HepG2 (cell line): ENCODE measurements around the gene INO80.

ENCODE experiments used
- ARNTL ChIP-seq: sonication (generic); formaldehyde crosslinking; IDR thresholded peaks from 2 replicates; pipeline ENCODE4 v1.4.0; 2020; ENCODE audit warnings: mild to moderate bottlenecking, missing genetic modification reagents
- CEBPZ ChIP-seq: IDR thresholded peaks from 2 replicates; pipeline ENCODE4 v1.6.1; 2012; ENCODE audit warnings: low read length, improper control_type of control experiment
- EP300 ChIP-seq, 3 experiments: sonication (generic) in 1 of 3; formaldehyde crosslinking in 1 of 3; IDR thresholded peaks; 2 replicates each; pipeline versions ENCODE4 v1.5.1 to v1.6.1; 2011 to 2020; ENCODE audit warnings: low read depth in 2 of 3, low read length in 2 of 3, borderline replicate concordance in 1 of 3, improper control_type of control experiment in 1 of 3, mild to moderate bottlenecking in 1 of 3, missing genetic modification reagents in 1 of 3, moderate library complexity in 1 of 3
- FOXM1 ChIP-seq: sonication (generic); formaldehyde crosslinking; IDR thresholded peaks from 2 replicates; pipeline ENCODE4 v1.5.0; 2020; ENCODE audit warnings: missing genetic modification reagents
- GATAD1 ChIP-seq: IDR thresholded peaks from 2 replicates; pipeline ENCODE4 v1.6.1; 2016; ENCODE audit warnings: missing genetic modification reagents, missing compliant biosample characterization
- JDP2 ChIP-seq: sonication (generic); formaldehyde crosslinking; IDR thresholded peaks from 2 replicates; pipeline ENCODE4 v1.8.1; 2022; ENCODE audit warnings: missing genetic modification reagents, borderline replicate concordance
- TCF12 ChIP-seq, 2 experiments: fragments of 450-650 bp in 1 of 2; sonication (generic) in 1 of 2; formaldehyde crosslinking in 1 of 2; IDR thresholded peaks; 2 replicates each; pipeline versions ENCODE4 v1.6.1 to v1.8.0; 2017 to 2022; ENCODE audit warnings: antibody characterized with exemption in 1 of 2, mild to moderate bottlenecking in 1 of 2, missing genetic modification reagents in 1 of 2, moderate library complexity in 1 of 2
- THAP9 ChIP-seq: sonication (generic); formaldehyde crosslinking; IDR thresholded peaks from 2 replicates; pipeline ENCODE4; 2020; ENCODE audit warnings: missing genetic modification reagents, mild to moderate bottlenecking, borderline replicate concordance
- TRAFD1 ChIP-seq: sonication (generic); formaldehyde crosslinking; IDR thresholded peaks from 2 replicates; pipeline ENCODE4 v1.5.1; 2020; ENCODE audit warnings: missing genetic modification reagents, mild to moderate bottlenecking, borderline replicate concordance
- ZNF260 ChIP-seq: sonication (generic); formaldehyde crosslinking; IDR thresholded peaks from 2 replicates; pipeline ENCODE4 v1.4.0; 2020; ENCODE audit warnings: missing genetic modification reagents, low read depth, mild to moderate bottlenecking, borderline replicate concordance
- ZNF362 ChIP-seq: sonication (generic); formaldehyde crosslinking; IDR thresholded peaks from 2 replicates; pipeline ENCODE4 v1.4.0; 2020; ENCODE audit warnings: missing genetic modification reagents, mild to moderate bottlenecking, borderline replicate concordance
- ZZZ3 ChIP-seq: sonication (generic); formaldehyde crosslinking; IDR thresholded peaks from 2 replicates; pipeline ENCODE4 v1.4.0; 2020; ENCODE audit warnings: missing genetic modification reagents, mild to moderate bottlenecking, borderline replicate concordance
- TF ChIP-seq, protein P1 (sequence below): sonication (generic); formaldehyde crosslinking; IDR thresholded peaks from 2 replicates; pipeline ENCODE4 v1.5.0; 2020; ENCODE audit warnings: mild to moderate bottlenecking, missing genetic modification reagents, moderate library complexity

DNA sequence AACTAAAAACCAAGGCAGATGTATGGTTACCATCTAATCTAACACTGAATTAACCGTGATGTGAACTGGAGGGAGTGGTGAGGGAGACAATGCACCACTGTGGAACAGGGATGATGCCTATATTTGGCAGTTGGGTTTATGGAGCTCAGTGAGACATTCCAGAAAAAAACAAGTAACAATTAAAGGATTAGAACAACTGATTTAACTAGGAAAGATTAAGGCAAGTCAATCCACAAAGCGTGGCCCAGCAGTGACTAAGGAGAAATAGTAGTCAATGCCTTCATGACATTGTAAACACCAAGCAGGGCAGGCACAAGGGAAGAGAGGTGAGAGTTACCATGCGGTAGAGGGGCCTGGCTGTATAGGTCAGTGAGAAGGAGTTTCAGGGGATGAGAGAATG lies 124.7 kb downstream of the INO80 start:
- TF ChIP-seq ARNTL (CRISPR knock-in tag), result no peak
- no peak for TF ChIP-seq TRAFD1 (CRISPR knock-in tag)
- TF ChIP-seq FOXM1 (CRISPR knock-in tag), result no peak
- TF ChIP-seq, protein P1, sequence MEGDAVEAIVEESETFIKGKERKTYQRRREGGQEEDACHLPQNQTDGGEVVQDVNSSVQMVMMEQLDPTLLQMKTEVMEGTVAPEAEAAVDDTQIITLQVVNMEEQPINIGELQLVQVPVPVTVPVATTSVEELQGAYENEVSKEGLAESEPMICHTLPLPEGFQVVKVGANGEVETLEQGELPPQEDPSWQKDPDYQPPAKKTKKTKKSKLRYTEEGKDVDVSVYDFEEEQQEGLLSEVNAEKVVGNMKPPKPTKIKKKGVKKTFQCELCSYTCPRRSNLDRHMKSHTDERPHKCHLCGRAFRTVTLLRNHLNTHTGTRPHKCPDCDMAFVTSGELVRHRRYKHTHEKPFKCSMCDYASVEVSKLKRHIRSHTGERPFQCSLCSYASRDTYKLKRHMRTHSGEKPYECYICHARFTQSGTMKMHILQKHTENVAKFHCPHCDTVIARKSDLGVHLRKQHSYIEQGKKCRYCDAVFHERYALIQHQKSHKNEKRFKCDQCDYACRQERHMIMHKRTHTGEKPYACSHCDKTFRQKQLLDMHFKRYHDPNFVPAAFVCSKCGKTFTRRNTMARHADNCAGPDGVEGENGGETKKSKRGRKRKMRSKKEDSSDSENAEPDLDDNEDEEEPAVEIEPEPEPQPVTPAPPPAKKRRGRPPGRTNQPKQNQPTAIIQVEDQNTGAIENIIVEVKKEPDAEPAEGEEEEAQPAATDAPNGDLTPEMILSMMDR (CRISPR knock-in tag), result no peak
- TF ChIP-seq ZNF362 (CRISPR knock-in tag), result no peak
- TF ChIP-seq EP300 (IDR thresholded peaks at IDR 0.05; ENCODE audit: low read depth in 2 of 2, low read length in 2 of 2), result no peak
- TF ChIP-seq EP300 (CRISPR knock-in tag; IDR thresholded peaks at IDR 0.05; ENCODE audit: borderline replicate concordance), result no peak
- no peak for TF ChIP-seq ZZZ3 (CRISPR knock-in tag)
- TF ChIP-seq TCF12 (IDR thresholded peaks at IDR 0.05), result no peak
- no peak for TF ChIP-seq TCF12 (CRISPR knock-in tag; IDR thresholded peaks at IDR 0.05)
- no peak for TF ChIP-seq JDP2 (CRISPR knock-in tag)
- no peak for TF ChIP-seq CEBPZ
- TF ChIP-seq GATAD1 (CRISPR knock-in tag), result no peak
- TF ChIP-seq THAP9 (CRISPR knock-in tag), result no peak
- TF ChIP-seq ZNF260 (CRISPR knock-in tag), result no peak
